CD14-positive monocyte (primary cell): ENCODE data around the gene GARIN1A. TPM values are rescaled to one million over a fixed set of nuclear protein-coding genes. Genes with fewer than 3 reads are reported as not detected.

Experiments used
- DNase-seq, 3 donors: peaks; one replicate each; pipeline ENCODE4 v3.0.0-alpha.2; 2011 to 2022
- H2AFZ ChIP-seq: 2 replicates; pipeline ENCODE4 v1.6.0; 2012; ENCODE audit warnings: mild to moderate bottlenecking, low read depth, low read length, inconsistent platforms; ENCODE audit not compliant: insufficient read depth, poor library complexity, severe bottlenecking
- H3K27ac ChIP-seq, 2 donors: 1 replicate in 1 of 2; 2 replicates in 1 of 2; pipeline ENCODE4 v1.5.1; 2012 to 2013; ENCODE audit warnings: low read length in 2 of 2, control low read depth in 1 of 2, inconsistent platforms in 1 of 2, low read depth in 1 of 2, mild to moderate bottlenecking in 1 of 2
- H3K27me3 ChIP-seq, 2 donors: one replicate each; pipeline versions ENCODE4 v1.6.0 to v1.6.1; 2011 to 2013; ENCODE audit warnings: low read length in 2 of 2; ENCODE audit not compliant: control insufficient read depth in 2 of 2, insufficient read depth in 2 of 2
- H3K36me3 ChIP-seq, 2 donors: replicated peaks in 1 of 2; 1 replicate in 1 of 2; 2 replicates in 1 of 2; pipeline versions ENCODE4 v1.5.1 to v1.6.1; 2012 to 2013; ENCODE audit warnings: low read length in 2 of 2, control low read depth in 1 of 2, inconsistent platforms in 1 of 2, mild to moderate bottlenecking in 1 of 2; ENCODE audit not compliant: insufficient read depth in 2 of 2, control insufficient read depth in 1 of 2
- H3K4me1 ChIP-seq, 2 donors: 1 replicate in 1 of 2; 2 replicates in 1 of 2; pipeline versions ENCODE4 v1.5.1 to v1.6.1; 2012 to 2013; ENCODE audit warnings: low read length in 2 of 2, control low read depth in 1 of 2, inconsistent platforms in 1 of 2, mild to moderate bottlenecking in 1 of 2, moderate library complexity in 1 of 2; ENCODE audit not compliant: insufficient read depth in 2 of 2, control insufficient read depth in 1 of 2
- H3K4me2 ChIP-seq: replicated peaks from 2 replicates; pipeline ENCODE3; 2012; ENCODE audit warnings: low read length, moderate library complexity, mild to moderate bottlenecking; ENCODE audit not compliant: poor library complexity, severe bottlenecking; ENCODE audit errors: extremely low read depth
- H3K4me3 ChIP-seq, 3 experiments: fragments of 200-600 bp in 1 of 3; sonication (generic) in 1 of 3; replicated peaks in 1 of 3; 1 replicate in 2 of 3; 2 replicates in 1 of 3; pipeline ENCODE4 v1.5.1; 2011 to 2013; ENCODE audit warnings: low read length in 3 of 3, mild to moderate bottlenecking in 3 of 3, control low read depth in 2 of 3, low read depth in 2 of 3, inconsistent platforms in 1 of 3, moderate library complexity in 1 of 3
- H3K79me2 ChIP-seq: 2 replicates; pipeline ENCODE4 v1.6.0; 2012; ENCODE audit warnings: mild to moderate bottlenecking, control low read depth, inconsistent platforms, low read length, moderate library complexity; ENCODE audit not compliant: insufficient read depth
- H3K9ac ChIP-seq: 2 replicates; pipeline ENCODE4 v1.6.0; 2017; ENCODE audit warnings: low read length, mild to moderate bottlenecking; ENCODE audit not compliant: insufficient read depth, poor library complexity, severe bottlenecking
- H3K9me3 ChIP-seq, 2 donors: replicated peaks in 1 of 2; 1 replicate in 1 of 2; 2 replicates in 1 of 2; pipeline versions ENCODE4 v1.5.1 to v1.6.1; 2012 to 2013; ENCODE audit warnings: low read length in 2 of 2, control low read depth in 1 of 2; ENCODE audit not compliant: control insufficient read depth in 1 of 2, insufficient read depth in 1 of 2
- H4K20me1 ChIP-seq: 2 replicates; pipeline ENCODE4 v1.6.0; 2012; ENCODE audit warnings: mild to moderate bottlenecking, low read length, control low read depth, moderate library complexity; ENCODE audit not compliant: insufficient read depth
- H3K27ac Mint-ChIP-seq, 7 donors: one replicate each; pipeline ENCODE4 v1.8.0; 2020; ENCODE audit warnings: mild to moderate bottlenecking in 7 of 7, mixed read lengths in 7 of 7, moderate library complexity in 6 of 7, inconsistent platforms in 2 of 7
- H3K27me3 Mint-ChIP-seq, 3 donors: one replicate each; pipeline ENCODE4 v1.8.0; 2021 to 2022; ENCODE audit warnings: low read depth in 3 of 3, mild to moderate bottlenecking in 3 of 3, mixed read lengths in 3 of 3, moderate library complexity in 3 of 3, inconsistent platforms in 1 of 3
- H3K36me3 Mint-ChIP-seq, 2 donors: one replicate each; pipeline ENCODE4 v1.8.0; 2020; ENCODE audit warnings: mixed read lengths in 2 of 2, inconsistent platforms in 1 of 2, mild to moderate bottlenecking in 1 of 2
- H3K4me1 Mint-ChIP-seq: one replicate; pipeline ENCODE4 v1.8.0; 2020; ENCODE audit warnings: mild to moderate bottlenecking, mixed read lengths
- H3K4me3 Mint-ChIP-seq, 2 donors: one replicate each; pipeline ENCODE4 v1.8.0; 2020; ENCODE audit warnings: mild to moderate bottlenecking in 2 of 2, mixed read lengths in 2 of 2, moderate library complexity in 1 of 2
- H3K9me3 Mint-ChIP-seq, 7 donors: one replicate each; pipeline ENCODE4 v1.8.0; 2020 to 2022; ENCODE audit warnings: mixed read lengths in 7 of 7, mild to moderate bottlenecking in 6 of 7, moderate library complexity in 6 of 7, inconsistent platforms in 2 of 7
- WGBS: methylation state at CpG from one replicate; pipeline ENCODE4 v1.1.5; 2013; ENCODE audit warnings: missing lambda C conversion rate; ENCODE audit not compliant: insufficient coverage; 5-methylcytosine and 5-hydroxymethylcytosine counted together
- intact Hi-C, 2 donors: fragments of 100-400 bp; cut with micrococcal nuclease; formaldehyde crosslinking; loops; one replicate each; pipeline versions ENCODE4 v1.15.0 to v1.15.1; 2023
- polyA plus RNA-seq, 3 donors: library from polyadenylated mRNA; depleted of rRNA in 1 of 3; unstranded in 2 of 3; stranded (reverse) in 1 of 3; fragments of 300-500 nt in 2 of 3; fragments of >200 nt in 1 of 3; fragmentation: Illumina TruSeq in 2 of 3; gene quantifications; 1 replicate in 2 of 3; 2 replicates in 1 of 3; pipeline ENCODE4 v1.2.3, GENCODE V29; 2012 to 2021
- TF ChIP-seq, protein P1 (sequence below): fragments of 200-600 bp; IDR thresholded peaks from one replicate; pipeline ENCODE4 v1.8.0; 2022; ENCODE audit warnings: antibody characterized with exemption, mild to moderate bottlenecking

Gene GARIN1A
- polyA plus RNA-seq, 3 donors: 0.02 to 1.8 TPM; not detected in 1

DNA sequence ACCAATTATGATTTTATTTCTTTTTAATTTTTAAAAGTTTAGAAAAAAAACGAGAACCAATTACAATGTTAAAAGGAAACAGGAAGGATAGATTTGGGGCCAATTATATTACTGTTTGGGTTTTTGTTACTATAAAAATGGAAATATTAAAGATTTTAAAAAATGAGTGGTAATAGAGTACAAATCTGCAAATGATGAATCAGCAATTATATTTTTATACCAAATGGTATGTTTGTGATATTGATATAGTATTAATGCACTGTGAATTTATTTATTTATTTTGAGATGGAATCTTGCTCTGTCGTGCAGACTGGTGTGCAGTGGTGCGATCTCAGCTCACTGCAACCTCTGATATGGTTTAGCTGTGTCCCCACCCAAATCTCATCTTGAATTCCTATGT, 11.5 kb upstream of the GARIN1A start:
- no peak for DNase-seq
- peaks cover 11 to 34% (median 23%) of the 10 kb centered on the region in 7 donors for H3K9me3 Mint-ChIP-seq
- WGBS: no CpG with 5 or more reads among the region's 3 CpGs
- H3K36me3 Mint-ChIP-seq: peaks cover 6 to 13% of the 10 kb centered on the region in 2 donors
- Histone ChIP-seq H3K9me3 (peaks cover 8 to 20% of the 10 kb centered on the region in 2 donors), H3K4me2 (no peak overlapping the region), H3K4me3 (no peak overlapping the region), H3K27ac (no peak overlapping the region), H2AFZ (no peak overlapping the region), H4K20me1 (no peaks in the 10 kb centered on the region), H3K4me1 (no peaks in the 10 kb centered on the region), H3K27me3 (no peaks in the 10 kb centered on the region), H3K36me3 (no peaks in the 10 kb centered on the region), H3K9ac (no peak overlapping the region), H3K79me2 (no peaks in the 10 kb centered on the region)
- intact Hi-C loops: no loop called here
- H3K4me1 Mint-ChIP-seq: no peaks in the 10 kb centered on the region
- TF ChIP-seq, protein P1, sequence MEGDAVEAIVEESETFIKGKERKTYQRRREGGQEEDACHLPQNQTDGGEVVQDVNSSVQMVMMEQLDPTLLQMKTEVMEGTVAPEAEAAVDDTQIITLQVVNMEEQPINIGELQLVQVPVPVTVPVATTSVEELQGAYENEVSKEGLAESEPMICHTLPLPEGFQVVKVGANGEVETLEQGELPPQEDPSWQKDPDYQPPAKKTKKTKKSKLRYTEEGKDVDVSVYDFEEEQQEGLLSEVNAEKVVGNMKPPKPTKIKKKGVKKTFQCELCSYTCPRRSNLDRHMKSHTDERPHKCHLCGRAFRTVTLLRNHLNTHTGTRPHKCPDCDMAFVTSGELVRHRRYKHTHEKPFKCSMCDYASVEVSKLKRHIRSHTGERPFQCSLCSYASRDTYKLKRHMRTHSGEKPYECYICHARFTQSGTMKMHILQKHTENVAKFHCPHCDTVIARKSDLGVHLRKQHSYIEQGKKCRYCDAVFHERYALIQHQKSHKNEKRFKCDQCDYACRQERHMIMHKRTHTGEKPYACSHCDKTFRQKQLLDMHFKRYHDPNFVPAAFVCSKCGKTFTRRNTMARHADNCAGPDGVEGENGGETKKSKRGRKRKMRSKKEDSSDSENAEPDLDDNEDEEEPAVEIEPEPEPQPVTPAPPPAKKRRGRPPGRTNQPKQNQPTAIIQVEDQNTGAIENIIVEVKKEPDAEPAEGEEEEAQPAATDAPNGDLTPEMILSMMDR: no peak
- no peak overlapping the region for H3K4me3 Mint-ChIP-seq
- no peaks in the 10 kb centered on the region for H3K27me3 Mint-ChIP-seq
- H3K27ac Mint-ChIP-seq: no peak overlapping the region

GRCh38 chr7:128661446-128661845, 10.6 kb upstream of the GARIN1A start:
- no peaks in the 10 kb centered on the region for H3K27me3 Mint-ChIP-seq
- no peaks in the 10 kb centered on the region for H3K36me3 ChIP-seq
- H2AFZ ChIP-seq: no peak overlapping the region
- H3K4me3 Mint-ChIP-seq: no peak overlapping the region
- H3K4me1 Mint-ChIP-seq: no peaks in the 10 kb centered on the region
- no peaks in the 10 kb centered on the region for H3K79me2 ChIP-seq
- no peaks in the 10 kb centered on the region for H3K27me3 ChIP-seq
- H3K9me3 Mint-ChIP-seq: peaks cover 11 to 34% (median 23%) of the 10 kb centered on the region in 7 donors
- no peak overlapping the region for H3K4me3 ChIP-seq
- peaks cover 8 to 20% of the 10 kb centered on the region in 2 donors for H3K9me3 ChIP-seq
- WGBS: 100% methylated on average over 4 of the region's 5 CpGs
- TF ChIP-seq, protein P1: no peak
- H3K4me2 ChIP-seq: no peak overlapping the region
- no peak overlapping the region for H3K27ac ChIP-seq
- H3K36me3 Mint-ChIP-seq: peaks cover 6 to 13% of the 10 kb centered on the region in 2 donors
- H3K27ac Mint-ChIP-seq: no peak overlapping the region
- no peak for DNase-seq
- no peak overlapping the region for H3K9ac ChIP-seq
- H4K20me1 ChIP-seq: no peaks in the 10 kb centered on the region
- intact Hi-C loops: no loop called here
- no peaks in the 10 kb centered on the region for H3K4me1 ChIP-seq
